ENCODE measurements around the gene CDC5L.
A peak's percentile ranks its signal among the peaks of the same experiment; 100 is the strongest.
"Not testable (repeated sequence)": the region's sequence is repeated elsewhere in the genome, so short reads cannot be mapped to it uniquely, and the experiment has no call there.

The CDC5L gene
- 92.9 to 127 reads per million in 2 donors for total RNA-seq

- peak; percentile 83 for DNase-seq
Measured at GRCh38 chr6:44387346-44388134, at the start of gene CDC5L. Gene CDC5L, plus strand, starts transcription at chr6:44387706. Its CDS starts 118 bp downstream, at chr6:44387824.

- peak; percentile 50 for DNase-seq
Measured at GRCh38 chr6:44338228-44339122, 49.0 kb upstream of the CDC5L start.

- no peak for DNase-seq
Measured at GRCh38 chr6:44339301-44339700, 48.2 kb upstream of the CDC5L start.

- DNase-seq = no peak
Measured at GRCh38 chr6:44339763-44340625, 47.5 kb upstream of the CDC5L start.

- DNase-seq = no peak
Measured at GRCh38 chr6:44341095-44341890, 46.2 kb upstream of the CDC5L start.

- no peak for DNase-seq
Measured at GRCh38 chr6:44342052-44342451, 45.5 kb upstream of the CDC5L start.

- no peak for DNase-seq
Measured at GRCh38 chr6:44342489-44342888, 45.0 kb upstream of the CDC5L start, which contains the start of gene SPATS1. Gene SPATS1, plus strand, starts transcription at chr6:44342650. Its CDS starts 446 bp downstream, at chr6:44343096.

GRCh38 chr6:44346818-44347217 lies 40.7 kb upstream of the CDC5L start:
- not testable (repeated sequence) for DNase-seq

GRCh38 chr6:44349904-44350649 lies 37.4 kb upstream of the CDC5L start:
- no peak for DNase-seq

GRCh38 chr6:44350650-44350994 lies 36.9 kb upstream of the CDC5L start:
- not testable (repeated sequence) for DNase-seq

- DNase-seq = no peak
Measured at GRCh38 chr6:44352259-44352658, 35.2 kb upstream of the CDC5L start.

GRCh38 chr6:44353336-44353735 lies 34.2 kb upstream of the CDC5L start:
- DNase-seq = no peak

GRCh38 chr6:44355640-44356039 lies 31.9 kb upstream of the CDC5L start:
- no peak for DNase-seq

- no peak for DNase-seq
Measured at GRCh38 chr6:44356487-44356886, 31.0 kb upstream of the CDC5L start.

- no peak for DNase-seq
Measured at GRCh38 chr6:44359973-44360372, 27.5 kb upstream of the CDC5L start.

- DNase-seq = no peak
Measured at GRCh38 chr6:44361947-44362346, 25.6 kb upstream of the CDC5L start.

- no peak for DNase-seq
Measured at GRCh38 chr6:44363377-44363926, 24.1 kb upstream of the CDC5L start.

- DNase-seq = no peak
Measured at GRCh38 chr6:44366781-44367180, 20.7 kb upstream of the CDC5L start.

- no peak for DNase-seq
Measured at GRCh38 chr6:44367681-44368080, 19.8 kb upstream of the CDC5L start.

- DNase-seq = no peak
Measured at GRCh38 chr6:44373051-44373450, 14.5 kb upstream of the CDC5L start.

GRCh38 chr6:44373787-44374186 lies 13.7 kb upstream of the CDC5L start:
- DNase-seq = no peak

Measured in T-helper 9 cell (primary cell).